Measurements from ENCODE around the gene MCEE. TPM values are rescaled to one million over a fixed set of nuclear protein-coding genes. Genes with fewer than 3 reads are reported as not detected.

The MCEE gene
- total and polyA plus RNA-seq, 5 experiments from 2014 or later, result 19.0 to 25.1 (median 21.2) TPM

DNA sequence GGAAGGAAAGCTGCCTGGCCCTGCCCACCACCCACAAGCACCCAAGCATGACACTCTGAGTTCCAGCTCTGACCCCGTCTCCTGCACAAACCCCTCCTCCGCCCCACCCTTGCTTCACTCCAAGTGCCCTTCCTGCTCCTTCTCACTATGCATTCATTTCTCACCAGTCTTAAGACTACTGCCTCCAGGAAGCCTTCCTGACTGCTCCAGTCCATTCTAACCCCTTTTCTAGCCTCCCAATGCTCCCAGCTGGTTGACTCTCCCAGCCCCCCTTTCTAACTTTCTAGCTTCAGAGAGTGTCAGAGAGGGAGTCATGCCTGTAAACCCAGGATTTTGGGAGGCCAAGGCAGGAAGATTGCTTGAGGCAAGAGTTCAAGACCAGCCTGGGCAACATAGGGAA is 69.8 kb downstream of the MCEE start:
- POLR2A ChIA-PET, result interaction anchor here (3.0 kb wide), 1 partner anchor 8 kb away, joined by 10 read pairs; the partner anchor contains the start of gene NAGK
- H3K36me3 Mint-ChIP-seq, result no peaks in the 10 kb centered on the region
- H3K27me3 Mint-ChIP-seq, result peaks cover 5 to 21% (median 16%) of the 10 kb centered on the region in 5 donors
- ATAC-seq, result no peak
- peaks cover 0 to 13% (median 0%) of the 10 kb centered on the region in 4 donors for H3K4me1 Mint-ChIP-seq
- no peak overlapping the region for H3K4me3 Mint-ChIP-seq
- no peak overlapping the region for H3K27ac Mint-ChIP-seq
- DNase-seq, result no peak
- H3K9me3 Mint-ChIP-seq, result no peaks in the 10 kb centered on the region

Other genes with a start within 250 kb of the MCEE start
- not detected for gene VAX2, start 229.7 kb downstream of the MCEE start, total RNA-seq
- gene VAX2, start 229.7 kb downstream of the MCEE start, polyA plus RNA-seq, result not detected
- gene ATP6V1B1, start 194.3 kb downstream of the MCEE start, total RNA-seq, result not detected
- not detected for gene ATP6V1B1, start 194.3 kb downstream of the MCEE start, polyA plus RNA-seq
- 1 to 10 TPM; 1.3 to 1.6 TPM for gene ANKRD53, start 151.6 kb downstream of the MCEE start, total RNA-seq
- not detected for gene ANKRD53, start 151.6 kb downstream of the MCEE start, polyA plus RNA-seq
- 10 to 100 TPM; 58.1 to 63.1 TPM for gene TEX261, start 135.4 kb downstream of the MCEE start, total RNA-seq
- gene TEX261, start 135.4 kb downstream of the MCEE start, polyA plus RNA-seq, result 10 to 100 TPM; 33.7 to 40.6 (median 39.9) TPM
- 100 to 1,000 TPM in 1 of 2 experiments, 10 to 100 TPM in 1; 96.2 to 113 TPM for gene NAGK, start 61.6 kb downstream of the MCEE start, total RNA-seq
- 10 to 100 TPM; 33.7 to 51.1 (median 43.6) TPM for gene NAGK, start 61.6 kb downstream of the MCEE start, polyA plus RNA-seq
- 10 to 100 TPM; 55.7 to 58.6 TPM for gene MPHOSPH10, start 405 bp upstream of the MCEE start, total RNA-seq
- 10 to 100 TPM; 21.5 to 33.6 (median 24.1) TPM for gene MPHOSPH10, start 405 bp upstream of the MCEE start, polyA plus RNA-seq
- gene PAIP2B, start 96.9 kb upstream of the MCEE start, total RNA-seq, result 10 to 100 TPM; 12.1 to 12.2 TPM
- gene PAIP2B, start 96.9 kb upstream of the MCEE start, polyA plus RNA-seq, result 1 to 10 TPM; 1.9 to 2.5 (median 2.2) TPM
- gene ZNF638, start 201.6 kb upstream of the MCEE start, total RNA-seq, result 100 to 1,000 TPM; 163 to 176 TPM
- 10 to 100 TPM; 40.7 to 52.4 (median 51.9) TPM for gene ZNF638, start 201.6 kb upstream of the MCEE start, polyA plus RNA-seq